Urothelium cell line (cell line): Measurements from ENCODE around the gene RBM17.
"Not testable (repeated sequence)": the region's sequence is repeated elsewhere in the genome, so short reads cannot be mapped to it uniquely, and the experiment has no call there.

Experiments
- DNase-seq: peaks from one replicate; pipeline ENCODE4 v3.0.0; 2011; ENCODE audit warnings: low spot score, mixed read lengths
- FAIRE-seq: peaks from 2 replicates; lab custom pipeline; 2011; peaks lifted over from hg19 to GRCh38; lab: Jason Lieb, UNC

RBM17 gene

GRCh38 chr10:6109444-6109775, 20.6 kb downstream of the RBM17 start:
- no peak for DNase-seq
- no peak for FAIRE-seq

GRCh38 chr10:6110136-6110535, 21.3 kb downstream of the RBM17 start:
- FAIRE-seq (no peak), DNase-seq (no peak)

DNA sequence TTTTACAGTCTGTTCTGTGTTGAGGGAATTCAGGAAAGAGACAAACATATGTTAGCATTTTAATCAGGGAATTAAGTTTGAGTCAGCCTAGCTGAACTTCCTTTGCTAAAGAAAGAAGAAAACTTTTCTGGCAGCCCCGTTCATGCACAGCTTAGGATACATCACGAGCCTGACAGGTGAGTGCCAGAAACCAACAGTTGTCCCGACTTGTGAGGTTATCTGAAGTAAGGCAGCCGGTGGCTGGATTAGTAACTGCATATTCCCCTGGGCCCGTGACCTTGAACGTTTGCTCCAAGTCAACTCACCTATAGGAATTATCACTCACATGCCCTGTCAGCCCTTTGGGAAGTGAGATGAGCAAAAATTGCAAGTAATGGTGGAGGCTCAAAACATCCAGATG, 24.1 kb downstream of the RBM17 start:
- DNase-seq: no peak
- FAIRE-seq: no peak

DNA sequence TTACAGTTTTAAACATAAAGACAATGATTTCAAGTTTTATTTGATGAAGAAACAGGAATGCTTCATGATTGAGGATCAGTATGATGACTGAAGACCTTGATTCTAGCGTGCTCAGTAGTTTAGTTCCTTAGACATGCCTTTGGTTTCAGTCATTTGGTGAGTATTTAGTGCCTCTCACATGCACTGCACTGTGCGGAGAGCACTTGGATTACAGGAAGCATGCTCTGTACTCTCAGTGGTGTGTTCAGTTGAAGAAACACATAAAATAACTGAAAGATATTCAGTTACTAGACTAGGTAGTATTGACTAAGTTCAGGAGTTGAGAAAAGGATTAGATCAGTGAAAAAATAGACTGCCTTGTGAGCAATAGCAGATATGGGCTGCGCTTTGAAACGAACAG, 25.5 kb downstream of the RBM17 start:
- FAIRE-seq: no peak
- DNase-seq: no peak

DNA sequence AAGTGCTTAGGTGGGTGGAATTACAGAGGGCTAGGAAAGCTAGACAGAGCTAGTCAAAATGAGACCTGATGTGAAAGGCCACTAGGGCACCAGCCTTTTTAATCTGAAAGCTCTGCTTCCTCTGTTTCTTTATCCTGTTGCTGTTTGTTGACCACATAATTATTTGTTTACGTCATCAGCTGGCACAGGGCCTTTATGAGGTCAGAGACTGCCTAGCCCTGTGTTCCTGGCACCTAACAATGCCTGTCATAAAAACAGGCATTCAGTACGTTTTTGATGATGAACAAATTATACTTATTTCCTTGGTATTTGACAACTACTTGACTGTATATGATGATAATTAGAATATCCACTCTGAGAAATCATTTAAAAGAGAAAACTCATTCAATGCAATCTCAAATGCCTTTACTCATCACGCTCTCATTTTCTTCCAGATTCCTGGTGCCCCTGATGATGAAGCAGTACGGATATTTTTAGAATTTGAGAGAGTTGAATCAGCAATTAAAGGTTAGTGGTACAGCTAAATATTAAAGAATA, 26.0 kb downstream of the RBM17 start:
- FAIRE-seq (no peak), DNase-seq (no peak)

DNA sequence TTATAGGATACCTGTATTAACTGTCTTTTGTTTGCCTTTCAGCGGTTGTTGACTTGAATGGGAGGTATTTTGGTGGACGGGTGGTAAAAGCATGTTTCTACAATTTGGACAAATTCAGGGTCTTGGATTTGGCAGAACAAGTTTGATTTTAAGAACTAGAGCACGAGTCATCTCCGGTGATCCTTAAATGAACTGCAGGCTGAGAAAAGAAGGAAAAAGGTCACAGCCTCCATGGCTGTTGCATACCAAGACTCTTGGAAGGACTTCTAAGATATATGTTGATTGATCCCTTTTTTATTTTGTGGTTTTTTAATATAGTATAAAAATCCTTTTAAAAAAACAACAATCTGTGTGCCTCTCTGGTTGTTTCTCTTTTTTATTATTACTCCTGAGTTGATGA, 26.6 kb downstream of the RBM17 start:
- no peak for FAIRE-seq
- no peak for DNase-seq

- DNase-seq (no peak), FAIRE-seq (no peak)
Measured at GRCh38 chr10:6115824-6116350, 27.1 kb downstream of the RBM17 start.

DNA sequence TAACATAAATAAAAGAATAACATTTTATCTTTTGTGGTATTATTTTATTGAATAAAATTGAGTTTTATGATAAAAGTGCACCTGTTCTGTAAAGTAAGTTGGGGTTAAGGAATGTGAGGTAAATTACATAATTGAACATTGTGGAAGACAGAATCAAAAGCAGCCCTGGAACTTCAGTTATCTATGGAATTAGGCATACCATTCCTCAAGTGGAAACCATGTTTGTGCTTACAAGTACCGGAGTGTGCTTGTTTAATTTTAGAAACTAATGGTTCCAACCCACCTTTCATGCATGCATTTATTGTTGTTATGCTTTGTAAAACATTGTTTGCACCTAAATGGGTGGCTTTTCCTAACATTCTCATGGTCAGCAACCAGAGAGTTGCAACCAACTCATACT, 28.0 kb downstream of the RBM17 start:
- FAIRE-seq (no peak), DNase-seq (no peak)

- DNase-seq: no peak
Measured at GRCh38 chr10:6117711-6118110, 28.9 kb downstream of the RBM17 start.

DNA sequence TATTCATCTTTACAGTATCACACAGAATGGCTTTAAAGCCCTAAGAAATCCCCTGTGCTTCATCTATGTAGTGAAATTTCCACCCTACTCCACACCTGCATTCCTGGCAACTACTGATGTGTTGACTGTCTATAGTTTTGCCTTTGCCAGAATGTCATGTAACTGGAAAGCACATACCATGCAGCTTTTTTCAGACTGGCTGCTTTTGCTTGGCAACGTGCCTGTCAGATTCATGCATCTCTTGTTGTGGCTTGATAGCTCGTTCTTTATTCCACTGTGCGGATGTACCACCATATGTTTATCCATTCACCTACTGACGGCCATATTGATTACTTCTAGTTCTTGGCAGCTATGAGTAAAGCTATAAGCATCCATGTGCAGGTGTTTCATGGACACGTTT, 30.6 kb downstream of the RBM17 start:
- no peak for DNase-seq
- FAIRE-seq: no peak

More at GRCh38 chr10:6117711-6118110, 28.9 kb downstream of the RBM17 start:
- no peak for FAIRE-seq

GRCh38 chr10:6119962-6120361, 31.1 kb downstream of the RBM17 start:
- FAIRE-seq: no peak
- DNase-seq: no peak

- DNase-seq (no peak), FAIRE-seq (no peak)
Measured at GRCh38 chr10:6120691-6121090, 31.9 kb downstream of the RBM17 start.

DNA sequence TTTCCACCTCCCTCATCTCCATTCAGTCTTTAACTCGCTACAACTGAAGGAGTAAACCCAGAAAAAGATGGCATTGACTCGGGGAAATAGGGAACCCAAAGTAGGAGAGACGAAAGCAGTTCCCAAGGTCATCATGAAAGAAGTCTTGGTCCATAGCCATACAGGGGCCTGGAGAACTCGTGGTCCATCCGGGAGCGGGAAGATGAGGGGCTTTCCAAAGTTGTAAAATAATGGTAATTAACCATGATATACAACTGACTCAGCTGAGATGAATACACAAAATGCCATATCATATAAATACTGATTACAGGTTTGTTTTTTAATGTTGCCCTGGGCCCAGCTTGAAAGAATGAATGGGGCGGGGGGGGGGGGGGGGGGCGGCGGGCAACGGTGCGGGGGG, 32.3 kb downstream of the RBM17 start:
- FAIRE-seq (no peak), DNase-seq (no peak)

DNA sequence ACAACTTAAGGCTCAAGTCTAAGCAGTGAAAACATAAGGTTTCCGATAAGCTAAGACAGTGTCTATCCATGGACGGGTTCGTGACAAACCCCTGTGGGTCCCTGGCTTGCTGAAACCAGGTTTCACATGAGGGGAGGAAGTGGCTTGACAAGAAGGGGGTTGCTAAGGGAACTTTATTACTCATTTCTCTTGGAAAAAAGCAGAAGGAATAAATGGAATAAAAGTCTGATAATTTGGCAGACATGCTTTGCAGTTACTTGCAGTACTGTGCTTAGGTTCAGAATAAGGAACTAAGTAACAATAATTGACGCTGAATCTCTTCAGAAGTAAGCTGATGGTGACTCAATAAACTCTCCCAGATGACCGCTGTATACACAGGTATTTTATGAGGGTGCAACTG, 34.7 kb downstream of the RBM17 start:
- no peak for DNase-seq
- no peak for FAIRE-seq

DNA sequence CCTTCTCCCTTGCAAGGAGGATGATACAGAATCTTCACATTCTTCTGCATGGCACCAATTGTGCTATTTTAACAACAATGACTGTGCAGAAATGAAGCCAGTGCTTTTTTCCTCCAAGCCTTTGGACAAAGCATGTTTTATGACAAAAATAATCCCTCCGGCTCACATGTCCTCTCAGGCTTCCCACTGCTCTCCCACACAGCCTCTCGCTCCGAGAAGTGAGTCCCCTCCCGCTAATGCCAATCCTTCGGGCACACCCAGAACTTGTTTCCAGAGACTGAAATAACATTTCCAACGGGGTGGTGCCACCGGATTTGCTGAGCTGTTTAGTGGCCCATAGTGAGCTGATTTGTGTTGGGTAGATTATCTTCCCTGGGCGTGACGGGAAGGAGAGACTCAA, 35.8 kb downstream of the RBM17 start:
- FAIRE-seq (no peak), DNase-seq (no peak)

DNA sequence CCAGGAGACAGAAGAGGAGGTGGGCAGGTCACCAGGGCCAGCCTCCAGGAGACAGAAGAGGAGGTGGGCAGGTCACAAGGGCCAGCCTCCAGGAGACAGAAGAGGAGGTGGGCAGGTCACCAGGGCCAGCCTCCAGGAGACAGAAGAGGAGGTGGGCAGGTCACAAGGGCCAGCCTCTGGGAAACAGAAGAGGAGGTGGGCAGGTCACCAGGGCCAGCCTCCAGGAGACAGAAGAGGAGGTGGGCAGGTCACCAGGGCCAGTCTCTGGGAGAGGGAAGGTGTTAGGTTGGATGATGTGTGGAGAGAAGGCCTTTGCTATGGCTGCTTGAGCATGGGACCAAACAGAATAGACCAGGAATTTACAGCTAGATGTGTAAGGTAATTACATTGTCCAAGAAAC, 38.6 kb downstream of the RBM17 start:
- not testable (repeated sequence) for FAIRE-seq, DNase-seq

- no peak for DNase-seq
- no peak for FAIRE-seq
Measured at GRCh38 chr10:6128087-6128486, 39.3 kb downstream of the RBM17 start.

DNA sequence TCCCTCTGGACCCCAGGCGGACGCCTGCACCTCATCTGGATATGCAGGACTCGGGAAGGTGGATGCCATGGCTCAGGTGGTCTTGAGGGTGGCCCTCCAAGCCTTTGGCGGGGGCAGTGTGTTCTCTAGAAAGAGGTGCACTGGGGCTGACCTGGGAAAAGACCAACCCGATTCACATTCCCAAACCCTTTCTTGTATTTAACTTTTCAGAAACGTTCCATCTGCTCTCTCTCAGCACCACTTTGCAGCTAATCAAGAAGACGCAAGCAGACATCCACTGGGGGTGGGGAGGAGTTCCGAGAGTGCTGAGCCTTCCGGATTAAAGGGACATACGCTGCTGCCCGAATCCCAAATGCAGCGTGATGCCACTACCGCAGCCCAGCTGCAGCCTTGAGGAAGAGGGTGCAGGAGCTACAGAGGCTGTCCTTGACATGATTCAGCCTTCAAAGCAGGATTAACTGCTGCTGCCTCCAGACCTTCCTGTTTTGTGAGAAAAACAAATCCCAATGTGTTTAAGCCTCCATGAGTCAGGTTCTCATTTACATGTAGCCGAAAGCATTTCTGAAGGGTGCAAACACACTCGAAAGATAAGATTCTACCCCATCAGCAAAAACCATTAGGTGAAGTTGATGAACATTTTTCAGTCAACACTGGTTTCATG, 39.9 kb downstream of the RBM17 start:
- FAIRE-seq (no peak), DNase-seq (no peak)

- FAIRE-seq: no peak
Measured at GRCh38 chr10:6130848-6131470, 42.1 kb downstream of the RBM17 start.

DNA sequence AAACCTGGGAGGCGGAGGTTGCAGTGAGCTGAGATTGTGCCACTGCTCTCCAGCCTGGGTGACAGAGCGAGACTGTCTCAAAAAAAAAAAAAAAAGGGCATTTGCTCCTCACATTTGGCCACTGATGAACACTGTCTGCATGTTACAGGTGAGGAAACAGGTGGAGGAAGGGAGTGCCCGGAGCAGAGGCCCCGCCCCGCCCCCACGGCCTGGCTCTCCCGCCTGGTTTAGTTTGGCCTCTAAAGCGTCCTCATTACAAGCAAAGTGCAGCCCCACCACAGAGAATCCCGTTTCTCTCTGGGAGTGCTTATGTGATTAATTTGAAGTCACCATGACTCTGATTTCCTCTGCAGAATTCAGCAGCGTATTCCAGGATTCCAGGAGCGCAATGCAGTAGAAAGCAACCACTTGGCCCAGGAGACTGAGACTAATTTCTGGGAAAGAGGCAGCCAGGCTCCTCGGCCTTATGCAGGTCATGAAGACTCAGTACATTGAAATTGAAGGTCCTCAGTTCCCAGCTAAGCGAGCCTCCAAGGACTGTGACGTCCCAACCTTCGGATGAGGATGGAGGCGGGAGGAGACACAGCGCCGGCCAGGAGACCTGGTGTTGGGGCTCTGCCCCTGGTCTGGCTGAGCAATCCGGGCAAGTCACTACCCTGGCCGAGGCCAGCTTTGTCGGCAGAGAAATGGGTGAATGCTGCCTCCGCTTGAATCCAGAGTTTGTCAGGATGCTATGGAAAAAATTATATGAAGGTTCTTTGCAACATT, 44.7 kb downstream of the RBM17 start:
- no peak for DNase-seq
- no peak for FAIRE-seq

More at GRCh38 chr10:6130848-6131470, 42.1 kb downstream of the RBM17 start:
- no peak for DNase-seq

DNA sequence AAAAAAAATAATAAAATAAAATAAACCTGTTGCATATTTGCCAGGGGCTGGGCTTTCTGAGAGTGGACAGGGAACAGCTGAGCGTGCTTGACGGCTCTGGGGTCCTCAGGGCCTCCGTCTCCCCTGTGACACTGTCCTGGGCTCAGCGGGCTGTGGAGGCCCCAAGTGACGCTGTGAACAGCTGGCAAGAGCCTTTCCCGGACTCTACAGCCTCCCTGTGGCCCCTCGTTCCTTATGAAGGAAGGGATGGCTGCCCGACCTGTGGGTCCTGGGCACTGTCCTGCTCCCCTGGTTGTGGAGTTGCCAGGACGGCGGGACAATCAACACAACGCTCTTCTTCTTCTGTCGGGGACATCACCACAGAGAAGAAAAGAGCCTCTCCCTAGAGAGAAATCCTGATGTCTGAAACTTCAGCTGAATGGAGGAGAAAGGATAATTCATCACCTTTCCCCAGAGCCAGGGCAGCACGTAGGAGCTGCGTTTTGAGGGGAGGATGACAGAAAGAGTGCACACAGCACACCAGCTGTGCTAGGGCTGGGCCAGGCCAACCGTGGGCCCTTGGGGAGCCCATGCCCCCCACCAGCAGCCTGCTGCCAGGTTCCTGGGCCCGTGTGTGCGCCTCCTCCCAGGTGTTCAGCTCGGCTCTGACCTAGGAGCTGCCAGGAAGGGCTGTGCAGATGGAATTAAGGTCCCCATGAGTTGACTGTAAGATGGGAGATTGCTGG, 45.4 kb downstream of the RBM17 start:
- no peak for DNase-seq
- FAIRE-seq: no peak
